Endothelial cell of umbilical vein (primary cell): ENCODE results near the gene HSPA5.

Source experiments
- EZH2 ChIP-seq: IDR thresholded peaks from 2 replicates; pipeline ENCODE4 v1.6.1; 2012; ENCODE audit warnings: borderline replicate concordance, low read depth, mild to moderate bottlenecking, moderate library complexity, low read length, inconsistent platforms; ENCODE audit not compliant: severe bottlenecking
- MYC ChIP-seq: IDR thresholded peaks from one replicate; pipeline ENCODE4 v1.6.1; 2011; ENCODE audit warnings: mild to moderate bottlenecking, low read depth, low read length
- POLR2A ChIP-seq: IDR thresholded peaks from 2 replicates; pipeline ENCODE4 v1.6.1; 2012; ENCODE audit warnings: low read depth, mild to moderate bottlenecking, control low read depth, low read length

GRCh38 chr9:125272697-125273096 lies 31.6 kb upstream of the HSPA5 start:
- TF ChIP-seq EZH2 = no peak
- TF ChIP-seq MYC = no peak
- no peak for TF ChIP-seq POLR2A
